ENCODE data around the gene TTLL10. TPM values are rescaled to one million over a fixed set of nuclear protein-coding genes. Genes with fewer than 3 reads are reported as not detected.

TTLL10 gene
- total and polyA plus RNA-seq, 2 of the 4 experiments (the other 2 are of a cell fraction) = not detected

GRCh38 chr1:1153874-1154273, 19.8 kb upstream of the TTLL10 start:
- H3K4ac ChIP-seq (ENCODE audit: low read depth, low read length) = no peak overlapping the region
- H4K91ac ChIP-seq (ENCODE audit: insufficient read depth, low read depth, low read length) = no peak overlapping the region
- no peak overlapping the region for H4K8ac ChIP-seq (ENCODE audit: low read depth in 2 of 2, low read length in 2 of 2)
- ChIA-PET CTCF (interaction anchor here (0.6 kb wide), 1 partner anchor 16 kb away, joined by 4 read pairs; no protein-coding TSS in a partner anchor), POLR2A (ENCODE audit: unreplicated experiment) (no interaction called here)
- no peak for ATAC-seq (ENCODE audit: low read depth)
- DNase-seq = peak; percentile 8
- H3K18ac ChIP-seq (ENCODE audit: low read depth, low read length) = no peak overlapping the region
- H3K9me1 ChIP-seq (ENCODE audit: insufficient read depth, low read length) = no peaks in the 10 kb centered on the region; the same call in 1 of the 2 replicates
- TF ChIP-seq FOS (IDR thresholded peaks at IDR 0.05; ENCODE audit: low read depth, low read length) (no peak), CHD1 (IDR thresholded peaks at IDR 0.05; ENCODE audit: low read depth, low read length) (no peak), RFX5 (IDR thresholded peaks at IDR 0.05; ENCODE audit: low read depth, low read length) (no peak), MAFK (IDR thresholded peaks at IDR 0.05; ENCODE audit: low read depth, low read length) (no peak), POLR2A (IDR thresholded peaks at IDR 0.05; ENCODE audit: low read depth, low read length) (no peak), CEBPB (IDR thresholded peaks at IDR 0.05; ENCODE audit: low read depth, low read length) (no peak; the same call in 1 of the 2 replicates), MXI1 (IDR thresholded peaks at IDR 0.05; ENCODE audit: borderline replicate concordance, low read depth, low read length) (no peak), SMC3 (IDR thresholded peaks at IDR 0.05; ENCODE audit: low read depth, low read length) (no peak), BHLHE40 (IDR thresholded peaks at IDR 0.05; ENCODE audit: low read depth, low read length) (no peak), RCOR1 (IDR thresholded peaks at IDR 0.05; ENCODE audit: insufficient replicate concordance, low read length) (no peak), NFE2L2 (IDR thresholded peaks at IDR 0.05; ENCODE audit: low read depth, low read length) (no peak), MAZ (IDR thresholded peaks at IDR 0.05; ENCODE audit: borderline replicate concordance, low read depth, low read length) (no peak), RAD21 (IDR thresholded peaks at IDR 0.05; ENCODE audit: low read length) (no peak), CTCF (conservative IDR thresholded peaks at IDR 0.05; ENCODE audit: low read depth, low read length) (no peak)
- TF ChIP-seq, protein P1, sequence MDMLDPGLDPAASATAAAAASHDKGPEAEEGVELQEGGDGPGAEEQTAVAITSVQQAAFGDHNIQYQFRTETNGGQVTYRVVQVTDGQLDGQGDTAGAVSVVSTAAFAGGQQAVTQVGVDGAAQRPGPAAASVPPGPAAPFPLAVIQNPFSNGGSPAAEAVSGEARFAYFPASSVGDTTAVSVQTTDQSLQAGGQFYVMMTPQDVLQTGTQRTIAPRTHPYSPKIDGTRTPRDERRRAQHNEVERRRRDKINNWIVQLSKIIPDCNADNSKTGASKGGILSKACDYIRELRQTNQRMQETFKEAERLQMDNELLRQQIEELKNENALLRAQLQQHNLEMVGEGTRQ (IDR thresholded peaks at IDR 0.05; ENCODE audit: low read depth, low read length) = no peak
- TF ChIP-seq, protein P2, sequence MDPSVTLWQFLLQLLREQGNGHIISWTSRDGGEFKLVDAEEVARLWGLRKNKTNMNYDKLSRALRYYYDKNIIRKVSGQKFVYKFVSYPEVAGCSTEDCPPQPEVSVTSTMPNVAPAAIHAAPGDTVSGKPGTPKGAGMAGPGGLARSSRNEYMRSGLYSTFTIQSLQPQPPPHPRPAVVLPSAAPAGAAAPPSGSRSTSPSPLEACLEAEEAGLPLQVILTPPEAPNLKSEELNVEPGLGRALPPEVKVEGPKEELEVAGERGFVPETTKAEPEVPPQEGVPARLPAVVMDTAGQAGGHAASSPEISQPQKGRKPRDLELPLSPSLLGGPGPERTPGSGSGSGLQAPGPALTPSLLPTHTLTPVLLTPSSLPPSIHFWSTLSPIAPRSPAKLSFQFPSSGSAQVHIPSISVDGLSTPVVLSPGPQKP (IDR thresholded peaks at IDR 0.05; ENCODE audit: borderline replicate concordance, low read depth, low read length) = no peak
- H2AFZ ChIP-seq (replicated peaks; ENCODE audit: low read length, poor library complexity) = peak overlapping the region; percentile 32
- 36% methylated on average over 3 of the region's 4 CpGs; no CpG with 5 or more reads in 1 of the 2 experiments for WGBS, 2 experiments (ENCODE audit: extremely low coverage in 2 of 2, insufficient read length in 1 of 2)
- H3K4me3 ChIP-seq (ENCODE audit: insufficient read depth, low read depth, low read length) = no peak overlapping the region
- no peak overlapping the region for H3K4me2 ChIP-seq (ENCODE audit: low read depth, low read length)
- intact Hi-C loops (cut with micrococcal nuclease) (no loop called here), dilution Hi-C loops (cut with HindIII; ENCODE audit: low sequenced_read_pairs, unreplicated experiment) (no loop called here), in situ Hi-C loops (cut with MboI; ENCODE audit: low sequenced_read_pairs) (no loop called here)
- H4K5ac ChIP-seq (ENCODE audit: low read depth, low read length) = no peak overlapping the region
- no peaks in the 10 kb centered on the region for H4K20me1 ChIP-seq (ENCODE audit: insufficient read depth, low read length)
- no peaks in the 10 kb centered on the region; the same call in 1 of the 2 replicates for H3K9me3 ChIP-seq (ENCODE audit: control insufficient read depth, insufficient read depth, low read length)
- BruUV-seq (replicated peaks) = no TSS peak
- no peak overlapping the region for H3K27ac ChIP-seq (ENCODE audit: insufficient read depth, low read length)
- H3K23ac ChIP-seq (ENCODE audit: low read depth, low read length) = no peak overlapping the region
- H3K79me1 ChIP-seq (ENCODE audit: low read depth in 1 of 2, low read length in 2 of 2) = no peaks in the 10 kb centered on the region
- no peaks in the 10 kb centered on the region for H3K27me3 ChIP-seq (ENCODE audit: control insufficient read depth, insufficient read depth, low read length)
- H2BK15ac ChIP-seq (ENCODE audit: low read depth, low read length) = no peak overlapping the region
- H2AK5ac ChIP-seq (ENCODE audit: low read depth, low read length) = no peak overlapping the region
- H2BK120ac ChIP-seq (ENCODE audit: low read depth, low read length) = no peak overlapping the region
- no peak overlapping the region for H3K14ac ChIP-seq (replicated peaks; ENCODE audit: low read depth, low read length)
- no peak overlapping the region for H2BK20ac ChIP-seq (ENCODE audit: low read depth, low read length)
- no peaks in the 10 kb centered on the region for H3K36me3 ChIP-seq (ENCODE audit: control insufficient read depth, insufficient read depth, low read length)
- no peak overlapping the region for H2BK5ac ChIP-seq (ENCODE audit: low read depth, low read length, poor library complexity, severe bottlenecking)
- H3K56ac ChIP-seq (ENCODE audit: extremely low read depth, insufficient read depth, low read length) = no peak overlapping the region
- H3K9ac ChIP-seq (ENCODE audit: low read depth, low read length) = no peak overlapping the region
- H3K4me1 ChIP-seq (ENCODE audit: control insufficient read depth, insufficient read depth, low read length) = peaks cover 11% of the 10 kb centered on the region
- no peak overlapping the region for H2AK9ac ChIP-seq (replicated peaks; ENCODE audit: low read depth, low read length, poor library complexity)
